ENCODE measurements around the gene CACHD1. TPM values are rescaled to one million over a fixed set of nuclear protein-coding genes. Genes with fewer than 3 reads are reported as not detected.

CACHD1 gene
- total and polyA plus RNA-seq, 9 of the 15 experiments (the other 6 are each of a cell fraction or from before 2014, with no cell fraction given), result 0.07 TPM; not detected in 8

- TF ChIP-seq ZNF639 (CRISPR knock-in tag; conservative IDR thresholded peaks at IDR 0.05 in 1 of 2, IDR thresholded peaks at IDR 0.05 in 1 of 2) (no peak), NBN (IDR thresholded peaks at IDR 0.05; ENCODE audit: low read depth) (no peak), XRCC5 (IDR thresholded peaks at IDR 0.05; ENCODE audit: low read depth, low read length) (no peak), ETS2 (tag; IDR thresholded peaks at IDR 0.05; ENCODE audit: borderline replicate concordance, poor library complexity, severe bottlenecking) (no peak), ZNF79 (CRISPR knock-in tag; IDR thresholded peaks at IDR 0.05; ENCODE audit: low read depth) (no peak), FOSL1 (tag; conservative IDR thresholded peaks at IDR 0.05) (no peak), BRCA1 (IDR thresholded peaks at IDR 0.05) (no peak), BRCA1 (CRISPR knock-in tag; IDR thresholded peaks at IDR 0.05) (no peak), HBP1 (CRISPR knock-in tag; IDR thresholded peaks at IDR 0.05) (no peak), ZMIZ1 (IDR thresholded peaks at IDR 0.05; ENCODE audit: low read depth in 2 of 2, low read length in 2 of 2) (no peak), BRF2 (IDR thresholded peaks at IDR 0.05; ENCODE audit: borderline replicate concordance, insufficient read depth, insufficient read length) (no peak), ZC3H8 (IDR thresholded peaks at IDR 0.05) (no peak)
These were observed 129.3 kb downstream of the CACHD1 start (continued) for GRCh38 chr1:64599242-64599641.

Measured in K562 (cell line).